ENCODE measurements around the gene PLXNC1. TPM values are rescaled to one million over a fixed set of nuclear protein-coding genes. Genes with fewer than 3 reads are reported as not detected.

PLXNC1 gene
- total and polyA plus RNA-seq, 3 donors from 2014 or later = 36.5 to 201 (median 96.5) TPM

GRCh38 chr12:94109160-94109559, 39.2 kb upstream of the PLXNC1 start:
- TF ChIP-seq POLR2A (IDR thresholded peaks at IDR 0.05) (no peak), CTCF (IDR thresholded peaks at IDR 0.05) (no peak)
- H3K9me3 ChIP-seq = no peaks in the 10 kb centered on the region
- H3K27me3 ChIP-seq = no peaks in the 10 kb centered on the region
- H3K4me3 ChIP-seq = no peak overlapping the region
- no peaks in the 10 kb centered on the region for H3K36me3 ChIP-seq (ENCODE audit: low read depth, missing control alignments)
- no peak for DNase-seq
- intact Hi-C loops (cut with DNase I; ENCODE audit: low total_unique reads) = no loop called here
- WGBS, 2 donors = 58 to 62% methylated on average over 4 to 5 of the region's 5 CpGs
- no peak overlapping the region for H3K27ac ChIP-seq
- no peaks in the 10 kb centered on the region for H3K4me1 ChIP-seq

GRCh38 chr12:94110258-94110657, 38.1 kb upstream of the PLXNC1 start:
- H3K27me3 ChIP-seq = no peaks in the 10 kb centered on the region
- H3K36me3 ChIP-seq (ENCODE audit: low read depth, missing control alignments) = no peaks in the 10 kb centered on the region
- no peak for DNase-seq
- H3K9me3 ChIP-seq = no peaks in the 10 kb centered on the region
- no peak overlapping the region for H3K4me3 ChIP-seq
- intact Hi-C loops (cut with DNase I; ENCODE audit: low total_unique reads) = no loop called here
- 92 to 94% methylated on average over 7 to 9 of the region's 9 CpGs for WGBS, 2 donors
- no peaks in the 10 kb centered on the region for H3K4me1 ChIP-seq
- TF ChIP-seq POLR2A (IDR thresholded peaks at IDR 0.05) (no peak), CTCF (IDR thresholded peaks at IDR 0.05) (no peak)
- H3K27ac ChIP-seq = no peak overlapping the region

- Histone ChIP-seq H3K4me3 (no peak overlapping the region), H3K36me3 (ENCODE audit: low read depth, missing control alignments) (no peaks in the 10 kb centered on the region), H3K9me3 (no peaks in the 10 kb centered on the region), H3K27me3 (no peaks in the 10 kb centered on the region), H3K27ac (no peak overlapping the region), H3K4me1 (no peaks in the 10 kb centered on the region)
- intact Hi-C loops (cut with DNase I; ENCODE audit: low total_unique reads) = no loop called here
- 94 to 95% methylated on average over 2 of the region's 2 CpGs for WGBS, 2 donors
- DNase-seq = no peak
- TF ChIP-seq CTCF (IDR thresholded peaks at IDR 0.05) (no peak), POLR2A (IDR thresholded peaks at IDR 0.05) (no peak)
Measured at GRCh38 chr12:94111302-94111701, 37.1 kb upstream of the PLXNC1 start.

GRCh38 chr12:94112121-94112520, 36.3 kb upstream of the PLXNC1 start:
- DNase-seq = no peak
- intact Hi-C loops (cut with DNase I; ENCODE audit: low total_unique reads) = no loop called here
- TF ChIP-seq POLR2A (IDR thresholded peaks at IDR 0.05) (no peak), CTCF (IDR thresholded peaks at IDR 0.05) (no peak)
- no peaks in the 10 kb centered on the region for H3K4me1 ChIP-seq
- H3K4me3 ChIP-seq = no peak overlapping the region
- H3K27me3 ChIP-seq = no peaks in the 10 kb centered on the region
- no peaks in the 10 kb centered on the region for H3K9me3 ChIP-seq
- no peaks in the 10 kb centered on the region for H3K36me3 ChIP-seq (ENCODE audit: low read depth, missing control alignments)
- H3K27ac ChIP-seq = no peak overlapping the region
- WGBS, 2 donors = 82 to 85% methylated on average over 2 of the region's 2 CpGs

GRCh38 chr12:94114166-94114565, 34.2 kb upstream of the PLXNC1 start:
- H3K27me3 ChIP-seq = no peaks in the 10 kb centered on the region
- no peaks in the 10 kb centered on the region for H3K4me1 ChIP-seq
- H3K9me3 ChIP-seq = no peaks in the 10 kb centered on the region
- no peak overlapping the region for H3K27ac ChIP-seq
- no peaks in the 10 kb centered on the region for H3K36me3 ChIP-seq (ENCODE audit: low read depth, missing control alignments)
- TF ChIP-seq POLR2A (IDR thresholded peaks at IDR 0.05) (no peak), CTCF (IDR thresholded peaks at IDR 0.05) (no peak)
- intact Hi-C loops (cut with DNase I; ENCODE audit: low total_unique reads) = no loop called here
- no peak overlapping the region for H3K4me3 ChIP-seq
- DNase-seq = no peak
- WGBS, 2 donors = 91 to 93% methylated on average over 4 of the region's 4 CpGs
